Left hindlimb (tissue), 1 donor: ENCODE results near the gene SIRPB1.
"Not testable (repeated sequence)": the region's sequence is repeated elsewhere in the genome, so short reads cannot be mapped to it uniquely, and the experiment has no call there.

Experiments used
- DNase-seq: peaks from one replicate; pipeline ENCODE4 v3.0.0-alpha.2; 2018

SIRPB1 gene

DNA sequence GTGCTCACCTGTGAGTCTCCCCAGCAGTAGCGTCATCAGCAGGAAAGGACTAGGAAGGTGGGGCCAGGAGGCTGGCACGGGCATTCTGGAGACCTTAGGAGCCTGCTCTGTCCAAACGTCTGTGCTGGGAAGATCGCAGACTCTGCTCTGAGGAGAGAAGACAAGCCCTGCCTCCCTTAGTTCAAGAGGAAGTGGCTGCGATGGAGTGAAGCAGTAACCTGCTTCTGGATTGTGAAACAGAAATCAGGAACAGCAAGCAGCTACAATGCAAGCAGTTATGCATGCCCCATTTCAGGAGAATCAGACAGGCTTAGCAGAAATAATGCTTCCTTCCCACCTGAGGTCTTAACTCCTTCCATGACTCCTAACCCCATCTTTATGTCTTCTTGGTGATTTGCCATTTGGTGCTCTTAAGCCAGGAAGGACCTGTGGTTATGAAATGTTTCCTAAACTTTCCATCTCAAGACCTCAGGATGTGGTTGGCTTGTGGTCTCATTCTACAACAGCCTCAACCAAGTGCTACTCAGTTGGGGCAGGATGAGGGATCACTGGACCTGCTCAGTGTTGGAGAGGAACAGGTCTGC is at the start of gene SIRPB1:
Gene SIRPB1, minus strand, starts transcription at position 149 of the 584 bp plus-strand sequence. Its CDS starts 65 bp downstream, at position 84.
- no peak for DNase-seq

DNA sequence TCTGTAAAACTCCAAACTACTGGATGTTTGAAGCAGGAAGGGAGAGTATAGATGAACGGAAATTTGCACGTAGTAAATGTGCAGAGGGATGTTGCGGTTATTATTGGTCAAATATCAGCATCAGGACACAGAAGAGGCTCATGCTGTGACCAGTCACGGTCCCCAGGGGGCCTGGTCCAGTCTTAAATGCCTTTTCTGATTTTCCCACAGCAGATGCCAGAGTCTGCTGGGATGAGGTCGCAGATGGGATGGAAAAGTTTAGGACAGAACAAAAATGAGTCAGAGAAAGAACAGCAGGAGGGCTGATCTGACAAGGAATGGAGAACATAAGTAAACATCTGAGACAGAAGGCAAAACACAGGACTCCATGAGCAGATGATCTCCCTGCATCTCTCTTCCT is 49.5 kb upstream of the SIRPB1 start:
- DNase-seq: no peak

DNA sequence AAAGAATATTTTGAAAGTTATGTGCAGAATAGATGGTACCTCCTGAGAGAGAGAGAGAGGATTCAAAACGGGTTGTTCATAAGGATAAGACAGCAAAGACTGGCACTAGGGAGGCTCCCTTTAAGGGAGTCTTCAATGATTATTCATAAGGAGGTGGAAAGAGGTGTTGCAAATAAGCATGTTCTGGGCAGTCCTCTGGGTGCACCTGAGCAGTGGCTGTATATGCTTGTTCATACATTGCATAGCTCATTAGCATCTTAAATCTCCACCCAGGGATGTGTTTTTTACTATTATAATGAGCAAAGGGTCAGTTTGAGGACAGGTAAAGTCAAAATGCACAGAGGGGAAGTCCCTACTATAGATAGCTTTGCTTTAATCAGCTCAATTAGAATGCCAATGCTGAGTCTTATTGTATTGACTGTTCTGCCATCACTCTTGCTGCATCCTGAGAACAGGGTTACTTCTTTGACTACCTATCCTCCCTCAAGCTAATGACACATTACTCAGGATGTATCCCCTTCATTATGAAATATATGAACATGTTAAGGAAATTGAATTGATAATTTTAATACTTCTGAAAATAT is 47.8 kb upstream of the SIRPB1 start:
- DNase-seq: no peak

DNA sequence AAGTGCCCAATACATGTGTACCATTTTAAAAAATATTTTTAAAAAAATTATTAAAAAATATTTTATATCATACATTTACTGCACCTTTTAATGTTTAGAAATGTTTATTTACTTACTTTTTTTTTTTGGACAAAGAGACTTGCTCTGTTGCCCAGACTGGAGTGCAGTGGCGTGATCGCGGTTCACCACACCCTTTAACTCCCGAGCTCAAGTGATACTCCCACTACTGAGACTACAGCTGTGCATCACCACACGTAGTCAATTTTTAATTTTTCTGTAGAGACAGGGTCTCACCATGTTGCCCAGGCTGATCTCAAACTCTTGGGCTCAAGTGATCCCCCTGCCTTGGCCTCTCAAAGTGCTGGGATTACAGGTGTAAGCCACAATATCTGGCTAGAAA is 47.0 kb upstream of the SIRPB1 start:
- no peak for DNase-seq

DNA sequence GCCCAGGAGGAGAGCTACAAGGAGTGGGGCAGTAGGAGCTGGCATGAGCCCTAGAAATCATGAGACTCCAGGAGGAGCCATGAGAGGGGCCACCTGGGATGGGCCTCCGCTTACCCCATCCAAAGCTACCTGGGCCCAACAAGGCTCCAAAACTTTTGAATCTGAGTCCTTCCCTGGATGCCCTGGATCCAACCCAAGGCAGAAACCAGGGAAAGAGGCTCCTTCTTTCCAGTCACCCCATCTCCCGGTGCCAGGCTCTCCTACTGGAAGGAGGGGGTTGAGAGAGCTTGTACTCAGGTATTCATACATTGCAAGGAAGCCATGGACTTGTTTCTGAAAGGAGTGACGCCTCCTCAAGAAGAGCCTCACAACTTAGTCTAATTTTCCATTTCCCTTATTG is 45.5 kb upstream of the SIRPB1 start:
- no peak for DNase-seq

DNA sequence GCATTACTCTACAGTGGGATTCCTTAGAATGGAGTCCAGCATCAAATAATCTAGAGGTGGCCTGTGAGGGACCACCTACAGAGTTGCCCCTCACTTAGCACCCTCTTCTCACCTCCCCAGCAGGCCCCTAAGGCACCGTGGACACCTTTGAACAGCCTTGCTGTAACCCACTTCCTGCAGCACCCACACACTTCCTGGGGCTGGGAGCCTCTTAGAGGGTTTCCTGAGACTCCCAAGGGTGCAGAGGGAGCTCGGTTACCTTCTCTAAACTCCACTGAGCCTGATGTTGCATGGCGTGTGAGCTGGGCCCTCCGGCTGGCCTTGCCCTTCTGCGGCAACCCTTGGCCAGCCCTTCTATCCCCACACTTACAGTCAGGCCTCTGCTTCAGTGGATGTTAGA is 45.1 kb upstream of the SIRPB1 start:
- DNase-seq: no peak

DNA sequence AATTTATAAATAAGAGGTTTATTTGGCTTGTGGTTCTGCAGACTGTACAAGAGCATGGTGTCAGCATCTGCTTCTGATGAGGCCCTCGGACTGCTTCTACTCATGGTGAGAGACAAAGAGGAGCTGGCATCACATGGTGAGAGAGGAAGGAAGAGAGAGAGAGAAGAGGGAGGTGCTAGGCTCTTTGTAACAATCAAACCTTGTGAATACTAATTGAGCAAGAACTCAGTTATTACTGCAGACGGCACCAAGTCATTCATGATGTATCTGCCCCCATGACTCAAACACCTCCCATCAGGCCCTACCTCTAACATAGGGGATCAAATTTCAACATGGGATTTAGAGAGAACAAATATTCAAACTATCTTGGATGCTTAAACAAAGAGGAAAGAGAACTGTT is 44.1 kb upstream of the SIRPB1 start:
- DNase-seq: no peak

DNA sequence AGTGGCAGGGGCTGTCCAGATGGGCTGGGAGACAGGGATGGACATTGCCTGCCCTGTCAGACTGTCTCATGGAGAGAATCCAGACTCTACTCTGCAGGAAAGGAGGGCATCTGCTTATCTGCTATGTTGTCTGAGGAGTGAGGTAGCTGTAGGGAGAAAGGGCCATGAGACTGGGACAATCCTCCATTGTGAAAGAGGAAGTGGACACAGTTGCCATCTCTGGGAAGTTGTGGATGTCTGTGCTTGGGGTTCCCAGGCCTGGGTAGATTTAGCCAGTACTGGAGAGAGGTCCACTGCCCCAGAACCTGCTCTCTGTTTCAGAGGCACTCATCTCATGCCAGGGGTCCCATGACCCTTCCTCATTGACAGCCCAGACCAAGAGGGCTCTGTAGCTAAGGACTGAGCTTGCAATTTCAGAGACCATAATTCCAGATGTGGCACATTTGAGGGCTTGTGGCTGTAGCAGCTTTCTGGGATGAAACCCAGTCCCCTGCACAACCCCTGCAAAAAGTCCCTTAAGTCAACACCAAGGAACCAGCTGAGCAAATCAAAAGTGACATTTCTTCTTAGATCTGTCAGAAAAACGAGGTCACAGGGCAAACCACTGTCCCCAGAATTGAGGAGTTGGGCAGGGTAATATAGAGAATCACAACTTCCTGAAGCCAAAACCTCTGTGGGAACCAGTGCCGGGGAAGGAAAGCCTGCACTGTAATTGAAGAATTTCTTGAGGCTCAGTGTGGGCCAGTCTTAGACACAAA is 41.9 kb upstream of the SIRPB1 start:
- peak; percentile 32 for DNase-seq

DNA sequence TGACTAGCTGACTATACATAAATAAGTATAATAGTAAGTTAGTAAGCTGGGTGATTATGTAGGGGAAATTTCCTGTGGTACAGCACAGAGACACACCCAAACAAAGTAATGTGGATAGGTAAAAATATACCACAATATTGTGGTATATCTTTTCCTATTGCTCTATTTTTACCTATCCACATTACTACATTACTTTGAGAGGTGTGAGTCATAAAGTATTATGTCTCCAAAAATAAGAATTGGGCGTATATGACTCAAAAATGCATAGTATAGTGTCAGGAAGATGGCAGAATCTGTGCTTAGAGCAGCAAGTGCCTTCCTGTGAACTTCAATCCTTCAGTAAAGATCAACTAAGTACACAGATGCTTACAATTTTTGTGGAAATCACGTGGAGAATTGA is 40.4 kb upstream of the SIRPB1 start:
- no peak for DNase-seq

DNA sequence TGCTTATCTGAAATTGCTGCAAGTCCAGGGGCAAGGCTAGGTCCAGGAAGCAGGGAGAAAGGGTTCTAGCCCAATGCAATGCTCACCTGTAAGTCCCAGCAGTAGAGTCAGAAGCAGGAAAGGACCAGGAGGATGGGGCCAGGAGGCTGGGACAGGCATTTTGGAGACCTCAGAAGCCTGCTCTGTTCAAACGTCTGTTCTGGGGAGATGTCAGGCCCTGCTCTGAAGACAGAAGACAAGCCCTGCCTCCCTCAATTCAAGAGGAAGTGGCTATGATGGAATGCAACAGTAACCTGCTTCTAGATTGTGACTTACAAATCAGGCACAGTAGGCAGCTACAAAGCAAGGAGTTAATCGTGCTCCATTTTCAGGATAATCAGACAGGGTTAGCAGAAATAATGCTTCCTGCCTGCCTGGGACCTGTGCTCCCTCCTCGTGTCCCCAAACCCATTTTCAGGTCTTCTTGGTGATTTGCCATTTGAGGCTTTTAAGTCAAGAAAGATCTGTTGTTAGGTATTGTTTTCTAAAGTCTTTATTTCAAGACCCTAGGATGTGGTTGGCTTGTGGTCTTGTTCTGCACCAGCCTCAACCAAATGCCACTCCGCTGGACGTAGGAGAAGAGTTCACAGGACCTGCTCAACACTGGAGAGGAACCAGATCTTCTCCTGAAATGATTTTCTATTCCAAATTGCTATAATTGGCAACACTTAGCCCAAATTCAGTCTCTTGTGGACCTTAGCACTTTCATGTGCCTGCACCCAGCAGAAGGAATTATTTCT is 37.9 kb upstream of the SIRPB1 start, which contains the start of gene SIRPG:
Gene SIRPG, minus strand, starts transcription at position 224 of the 779 bp plus-strand sequence. Its CDS starts 65 bp downstream, at position 159.
- no peak for DNase-seq

DNA sequence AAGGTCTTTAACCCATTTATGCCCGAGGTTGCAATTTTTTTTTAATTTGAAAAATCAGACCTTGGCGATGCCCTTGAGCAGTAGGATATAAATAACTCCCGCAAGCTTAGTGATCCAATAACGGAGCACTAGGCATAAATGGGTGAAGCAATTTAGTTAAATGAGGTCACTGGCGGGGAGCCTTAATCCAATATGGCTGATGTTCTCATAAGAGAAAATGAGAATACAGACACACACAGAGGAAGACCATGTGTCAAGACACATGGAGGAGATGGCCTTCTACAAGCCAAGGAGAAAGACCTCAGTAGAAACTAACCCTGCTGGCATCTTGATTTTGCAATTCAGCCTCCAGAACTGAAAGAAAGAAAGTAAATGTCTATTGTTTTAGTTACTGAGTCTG is 37.0 kb upstream of the SIRPB1 start:
- no peak for DNase-seq

DNA sequence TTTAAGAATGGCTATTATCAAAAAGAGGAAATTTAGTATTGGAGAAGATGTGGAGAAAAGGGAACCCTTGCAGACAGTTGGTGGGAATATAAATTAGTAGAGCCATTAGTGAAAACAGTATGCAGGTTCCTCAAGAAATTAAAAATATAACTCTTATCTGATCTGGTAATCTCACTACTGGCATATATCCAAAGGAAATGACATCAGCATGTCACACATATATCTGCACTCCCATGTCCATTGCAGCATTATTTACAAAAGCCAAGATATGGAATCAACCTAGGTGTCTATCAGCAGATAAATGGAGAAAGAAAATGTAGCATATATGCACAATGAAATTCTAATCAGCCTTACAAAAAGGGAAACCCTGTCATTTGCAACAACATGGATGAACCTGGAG is 35.2 kb upstream of the SIRPB1 start:
- no peak for DNase-seq

DNA sequence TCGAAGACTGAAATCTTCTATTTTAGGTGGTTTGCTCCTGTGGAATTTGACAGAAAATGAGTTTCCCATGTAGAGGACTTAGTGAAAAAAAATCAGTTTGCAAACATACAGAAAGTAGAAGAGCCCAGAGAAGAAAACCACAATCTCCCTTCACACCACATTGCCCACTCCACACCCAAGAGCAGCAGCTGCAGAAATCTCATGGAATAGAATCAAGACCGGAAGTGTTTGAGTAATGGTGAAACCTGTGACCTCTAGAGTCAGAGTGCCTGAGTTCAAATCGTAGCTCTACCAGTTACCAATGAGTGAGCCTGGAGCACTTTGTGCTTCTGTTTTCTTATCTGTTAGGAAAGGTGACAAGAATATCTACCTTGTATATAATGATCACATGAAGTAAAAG is 33.2 kb upstream of the SIRPB1 start:
- DNase-seq: no peak

DNA sequence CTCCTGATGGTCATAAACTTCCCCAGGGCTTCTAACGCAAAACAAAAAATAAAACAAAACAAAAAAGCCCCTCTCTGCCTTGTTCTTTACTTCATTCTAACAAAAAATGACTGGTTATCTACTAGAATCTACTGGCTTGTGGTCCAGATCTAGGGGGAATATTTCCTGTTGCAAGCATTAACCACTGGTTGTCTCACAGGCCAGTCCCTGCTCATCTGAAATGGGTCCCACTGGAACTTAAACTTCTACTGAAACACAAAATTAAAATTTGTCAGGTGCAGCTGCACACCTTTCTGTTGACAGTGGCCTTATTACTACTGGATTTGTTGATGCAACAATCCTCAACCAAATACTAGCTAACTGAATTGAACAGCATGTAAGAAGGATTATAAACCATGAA is 32.3 kb upstream of the SIRPB1 start:
- DNase-seq: no peak

DNA sequence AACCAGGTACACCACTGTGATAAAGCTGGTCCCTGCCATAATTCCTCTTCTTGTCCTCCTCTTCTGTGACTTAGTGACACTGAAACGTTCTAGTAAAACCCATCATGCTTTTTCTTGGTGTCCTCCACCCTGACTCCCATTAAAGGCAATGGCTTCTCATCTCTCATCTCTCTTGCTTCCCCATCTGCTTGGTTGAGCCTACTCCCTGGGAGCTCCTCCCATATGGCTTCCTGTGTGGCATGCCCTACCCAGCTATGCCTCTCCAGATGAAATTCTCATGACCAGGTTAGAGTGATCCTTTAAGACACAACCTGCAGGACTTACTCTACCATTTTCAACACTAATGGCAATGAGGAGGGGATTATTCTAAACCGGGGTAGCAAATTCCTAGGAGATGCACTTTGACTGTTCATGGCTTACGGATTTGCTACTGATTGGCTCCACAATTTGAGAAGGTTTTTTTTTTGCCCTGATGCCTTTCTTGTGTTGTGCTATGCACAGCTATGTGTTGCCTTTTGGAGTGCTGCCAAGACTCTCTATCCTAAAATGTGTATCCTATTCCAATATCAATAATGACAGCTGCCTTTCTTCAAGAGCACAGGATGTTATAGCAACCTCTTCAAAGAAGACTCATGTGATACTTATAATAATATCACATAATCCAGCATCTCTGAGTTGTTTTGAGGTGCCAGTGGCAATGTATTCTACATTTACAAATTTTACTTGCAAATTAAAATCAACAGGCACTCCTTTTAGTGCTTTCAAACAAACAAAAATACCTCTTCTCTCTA is 31.7 kb upstream of the SIRPB1 start:
- DNase-seq: no peak

DNA sequence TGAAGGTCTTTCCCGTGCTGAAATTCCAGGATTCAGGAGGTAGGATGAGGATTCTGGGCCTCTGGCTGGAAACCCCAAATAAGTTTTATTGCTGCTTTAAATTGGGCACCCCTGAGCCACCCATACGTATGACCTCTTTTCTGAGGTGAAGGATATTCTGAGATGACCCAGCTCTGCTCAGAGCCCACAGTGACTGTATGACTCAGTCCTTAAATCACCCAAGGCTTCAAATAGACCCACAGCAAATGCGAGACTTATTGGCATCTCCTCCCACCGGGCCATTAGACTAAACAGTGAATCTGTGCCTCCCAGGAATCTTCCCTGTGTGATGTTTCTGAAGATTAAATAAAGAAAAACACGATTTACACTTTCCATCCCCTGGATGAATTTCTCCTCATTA is 28.3 kb upstream of the SIRPB1 start:
- no peak for DNase-seq

DNA sequence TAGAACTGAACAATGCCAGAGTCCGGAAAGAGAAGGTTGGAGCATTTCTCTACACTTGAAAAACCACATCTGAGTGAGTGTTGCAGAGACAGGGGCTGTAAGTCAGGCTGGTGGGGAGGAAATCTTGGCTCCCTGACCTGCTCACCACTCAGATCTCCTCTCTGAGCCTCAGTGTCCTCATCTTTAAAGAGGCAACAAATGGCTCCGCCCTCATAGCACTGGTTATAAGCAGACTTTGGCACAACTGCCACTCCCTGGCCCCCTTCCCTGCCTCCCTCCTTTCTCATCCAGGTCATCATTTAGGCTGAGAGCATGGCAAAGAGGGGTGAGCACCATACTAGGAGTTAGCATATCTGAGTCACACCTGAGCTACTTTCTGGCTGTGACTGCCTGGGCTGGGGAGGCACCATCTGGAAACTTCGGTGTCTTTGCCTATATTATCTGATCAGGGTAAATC is 27.2 kb upstream of the SIRPB1 start:
- DNase-seq: no peak

DNA sequence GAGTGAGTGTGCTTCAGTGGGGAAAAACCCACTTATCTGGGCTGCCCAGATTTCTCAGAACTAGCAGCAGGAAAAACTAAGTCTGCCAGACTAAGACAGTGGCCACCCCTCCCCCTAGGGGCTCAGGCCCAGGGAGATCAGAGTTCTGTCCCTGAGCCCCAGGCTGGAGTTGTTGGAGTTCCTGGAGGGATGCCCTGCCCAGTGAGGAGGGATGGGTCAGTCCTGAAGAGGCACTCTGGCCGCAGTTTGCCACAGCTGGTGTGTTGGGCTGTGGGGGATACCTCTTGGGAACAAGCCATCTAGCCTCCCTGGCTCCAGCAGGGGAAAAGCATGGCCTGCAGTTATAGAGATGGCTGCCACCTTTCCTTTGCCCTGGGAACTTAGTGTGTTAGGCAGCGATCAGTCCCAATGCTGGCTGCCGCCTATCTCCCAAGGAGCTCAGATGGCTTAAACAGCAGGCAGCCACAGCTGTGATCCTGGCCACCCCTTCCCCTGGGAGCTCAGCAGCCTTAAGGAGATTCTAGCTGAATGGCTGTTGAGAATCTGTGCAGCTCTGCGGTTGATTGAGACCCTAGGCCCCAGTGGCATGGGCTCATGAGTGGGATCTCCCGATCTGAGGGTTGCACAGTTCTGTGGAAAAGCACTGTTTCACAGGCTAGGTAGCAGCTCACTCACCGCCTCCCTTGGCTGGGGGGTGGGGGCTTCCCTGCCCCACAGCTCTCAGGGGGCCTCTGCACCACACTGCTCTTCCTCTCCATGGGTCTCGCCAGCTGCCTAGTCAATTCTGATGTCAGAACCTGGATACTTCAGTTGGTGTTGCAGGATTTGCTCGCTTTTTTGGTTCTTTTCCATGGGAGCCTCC is 24.5 kb upstream of the SIRPB1 start:
- no peak for DNase-seq

DNA sequence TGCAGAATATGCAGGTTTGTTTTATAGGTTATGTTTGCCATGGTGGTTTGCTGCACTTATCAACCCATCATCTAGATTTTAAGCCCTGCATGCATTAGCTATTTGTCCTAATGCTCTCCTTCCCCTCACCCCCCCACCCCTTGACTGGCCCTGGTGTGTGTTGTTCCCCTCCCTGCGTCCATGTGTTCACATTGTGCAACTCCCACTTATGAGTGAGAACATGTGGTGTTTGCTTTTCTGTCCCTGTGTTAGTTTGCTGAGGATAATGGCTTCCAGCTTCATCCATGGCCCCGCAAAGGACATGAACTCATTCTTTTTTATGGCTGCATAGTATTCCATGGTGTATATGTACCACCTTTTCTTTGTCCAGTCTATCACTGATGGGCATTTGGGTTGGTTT is 18.8 kb upstream of the SIRPB1 start:
- not testable (repeated sequence) for DNase-seq

DNA sequence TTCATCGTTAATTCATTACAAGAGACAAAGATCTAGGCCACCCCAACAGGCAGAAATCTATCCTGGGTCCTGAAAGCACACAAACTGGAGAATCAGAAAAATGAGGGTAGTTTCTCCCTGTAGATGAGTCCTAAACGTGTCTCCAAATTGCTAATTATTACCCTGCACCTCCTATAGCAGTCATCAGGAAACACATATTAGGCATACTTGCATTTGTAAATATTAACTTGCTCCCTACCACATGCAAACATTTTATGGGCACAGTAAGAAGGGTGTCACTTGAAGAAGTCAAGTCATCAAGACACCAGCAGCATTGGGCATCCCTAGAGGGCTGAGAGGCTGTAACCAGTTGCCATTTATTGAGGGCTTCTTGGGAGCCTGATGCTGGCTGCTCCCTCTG is 17.9 kb upstream of the SIRPB1 start:
- no peak for DNase-seq

DNA sequence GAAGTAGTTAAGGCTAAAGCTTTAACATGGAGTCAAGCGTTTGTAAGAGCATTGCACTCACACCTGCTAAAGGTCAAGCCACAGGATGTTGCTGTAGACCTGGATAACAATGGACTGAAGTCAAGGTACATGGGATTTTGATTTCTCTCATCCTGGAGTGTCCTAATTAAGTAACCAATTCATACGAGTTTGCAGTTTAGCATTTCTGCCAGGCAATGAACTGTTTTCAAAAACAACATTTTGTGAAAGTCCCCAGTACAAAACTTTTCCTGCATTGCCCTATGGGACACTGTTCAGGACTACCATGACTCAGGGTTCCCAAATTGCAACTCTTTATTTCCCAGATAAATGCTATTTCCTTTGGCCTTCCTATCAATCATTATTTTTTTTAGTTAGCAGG is 17.4 kb upstream of the SIRPB1 start:
- no peak for DNase-seq

DNA sequence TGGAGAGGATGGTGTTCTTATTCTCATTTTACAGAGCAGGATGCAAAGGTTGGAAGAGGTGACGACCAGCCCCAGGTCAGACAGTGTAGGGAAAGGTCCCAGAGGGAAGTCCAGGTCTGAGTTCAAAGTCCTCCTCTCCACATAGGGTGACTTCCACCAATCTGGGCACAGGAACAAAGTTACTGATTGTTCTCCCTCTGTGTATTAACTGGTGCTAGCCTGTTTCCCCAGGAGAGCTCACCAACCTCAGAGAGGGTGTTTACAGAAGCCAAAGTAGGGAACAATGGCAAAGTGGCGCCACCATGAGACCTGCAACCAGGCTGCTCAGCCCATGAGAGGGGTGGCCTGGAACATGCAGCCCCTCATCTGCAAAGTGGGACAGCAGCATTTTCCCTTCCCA is 16.8 kb upstream of the SIRPB1 start:
- DNase-seq: no peak
